ENCODE data around the gene FNDC3B.

The FNDC3B gene

DNA sequence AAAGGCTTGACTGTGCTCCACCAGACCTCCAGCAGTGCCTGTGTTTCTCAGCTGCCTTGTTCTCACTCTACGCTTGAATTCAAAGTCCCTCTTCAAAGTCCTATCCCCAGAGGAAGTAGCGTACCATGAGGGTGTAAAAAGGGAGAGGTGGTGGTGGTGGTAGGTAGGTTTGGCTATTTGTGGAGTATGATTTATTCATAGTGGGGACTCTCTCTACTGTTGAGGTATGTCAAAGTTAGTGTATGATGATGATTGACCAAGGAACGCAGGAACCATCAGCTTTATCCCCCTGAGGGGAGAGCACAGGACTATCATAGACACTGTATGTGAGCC, 271.0 kb downstream of the FNDC3B start:
- H3K27ac ChIP-seq, result no peak overlapping the region
- no peak for DNase-seq (ENCODE audit: low read depth, low spot score)

- H3K27ac ChIP-seq, result no peak overlapping the region
- no peak for DNase-seq (ENCODE audit: low read depth, low spot score)
These were observed 271.8 kb downstream of the FNDC3B start for GRCh38 chr3:172311217-172311616.

- H3K27ac ChIP-seq, result no peak overlapping the region
These were observed 272.6 kb downstream of the FNDC3B start for GRCh38 chr3:172312001-172312400.

DNA sequence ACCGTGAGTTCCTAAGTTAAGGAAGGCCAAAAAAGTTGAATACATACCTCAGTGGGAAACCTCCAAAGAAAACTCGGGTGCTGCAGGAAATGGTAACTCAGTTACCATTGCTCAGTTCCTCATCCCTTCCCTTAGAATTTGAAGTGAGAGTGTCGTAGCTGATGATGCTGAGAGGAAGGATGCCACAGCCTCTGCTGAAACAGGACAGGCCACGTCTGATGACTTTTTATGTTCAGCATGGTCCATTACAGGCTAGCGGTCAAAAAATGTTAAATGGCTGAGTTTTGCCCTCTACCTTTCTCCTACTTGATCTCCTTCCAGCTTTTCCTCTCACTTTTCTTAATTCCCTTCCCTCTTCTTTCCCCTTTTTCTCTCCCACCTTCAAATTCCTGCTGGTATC, 273.3 kb downstream of the FNDC3B start:
- no peak overlapping the region for H3K27ac ChIP-seq
- no peak for DNase-seq (ENCODE audit: low read depth, low spot score)

More at GRCh38 chr3:172312001-172312400, 272.6 kb downstream of the FNDC3B start:
- no peak for DNase-seq (ENCODE audit: low read depth, low spot score)

DNA sequence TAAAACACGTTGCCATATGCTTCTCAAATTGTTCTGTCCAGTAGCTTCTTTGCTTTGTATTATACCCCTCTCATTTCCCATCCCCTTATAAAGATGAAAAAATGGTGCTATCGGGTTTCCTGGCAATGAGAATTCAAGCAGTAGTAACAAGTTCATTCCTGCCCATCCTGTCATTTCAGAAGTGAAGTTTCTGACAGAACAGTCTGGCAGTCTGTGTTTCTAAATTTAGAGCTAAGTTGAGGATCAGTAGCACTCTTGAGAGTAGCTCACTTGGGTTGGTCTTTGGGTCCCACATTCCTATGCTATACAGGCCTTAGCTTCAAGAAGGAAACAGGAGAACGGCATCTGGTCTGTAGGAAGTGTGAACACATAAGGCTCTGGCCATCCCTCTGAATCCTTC, 274.3 kb downstream of the FNDC3B start:
- DNase-seq (ENCODE audit: low read depth, low spot score), result no peak
- H3K27ac ChIP-seq, result peak overlapping the region; percentile 39

GRCh38 chr3:172314591-172315160, 275.3 kb downstream of the FNDC3B start:
- DNase-seq (ENCODE audit: low read depth, low spot score), result no peak
- H3K27ac ChIP-seq, result peak overlapping the region; percentile 39

- peak overlapping the region; percentile 39 for H3K27ac ChIP-seq
- no peak for DNase-seq (ENCODE audit: low read depth, low spot score)
These were observed 276.2 kb downstream of the FNDC3B start for GRCh38 chr3:172315401-172316091.

GRCh38 chr3:172316758-172317157, 277.4 kb downstream of the FNDC3B start:
- DNase-seq (ENCODE audit: low read depth, low spot score), result no peak
- H3K27ac ChIP-seq, result peak overlapping the region; percentile 72

GRCh38 chr3:172317481-172317880, 278.1 kb downstream of the FNDC3B start:
- no peak for DNase-seq (ENCODE audit: low read depth, low spot score)
- peak overlapping the region; percentile 72 for H3K27ac ChIP-seq

DNA sequence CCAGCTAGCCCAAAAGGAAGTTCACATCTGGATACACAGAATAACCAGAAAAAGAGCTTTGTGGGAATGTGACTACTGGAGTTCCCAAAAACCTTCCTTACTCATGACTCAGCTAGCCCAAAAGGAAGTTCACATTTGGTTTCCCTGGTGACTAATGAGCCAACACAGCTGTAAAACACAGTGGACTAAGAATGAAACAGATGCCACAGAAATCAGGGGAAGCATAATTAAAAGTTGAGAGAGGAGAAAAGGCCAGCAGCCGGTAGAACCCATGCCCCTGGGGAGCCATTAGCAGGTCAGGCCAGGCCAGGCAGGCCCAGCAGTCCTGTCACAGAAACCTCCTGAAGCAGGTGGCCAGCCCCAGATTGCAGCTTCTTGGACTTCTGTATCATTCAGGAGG, 278.6 kb downstream of the FNDC3B start:
- H3K27ac ChIP-seq, result peak overlapping the region; percentile 72
- no peak for DNase-seq (ENCODE audit: low read depth, low spot score)

GRCh38 chr3:172319595-172319994, 280.2 kb downstream of the FNDC3B start:
- no peak overlapping the region for H3K27ac ChIP-seq
- no peak for DNase-seq (ENCODE audit: low read depth, low spot score)

DNA sequence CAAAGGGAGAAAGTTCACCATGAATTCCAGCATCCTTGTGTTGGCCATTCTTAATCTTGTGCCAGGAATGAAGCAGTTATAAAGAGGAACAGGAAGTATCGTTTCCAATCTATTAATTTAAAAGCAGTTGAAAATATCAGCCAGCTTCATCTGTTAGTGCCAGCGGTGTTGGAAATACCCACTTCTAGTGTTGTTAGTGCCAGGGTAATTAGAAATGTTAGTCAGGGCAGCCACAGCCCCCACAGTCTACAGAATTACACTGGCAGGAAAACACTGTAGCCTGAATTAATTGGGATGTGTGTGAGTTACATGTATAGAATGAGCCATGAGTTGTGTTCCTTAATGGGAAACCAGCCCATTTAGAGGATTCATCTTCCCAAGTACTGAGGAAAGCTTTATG, 281.1 kb downstream of the FNDC3B start:
- H3K27ac ChIP-seq, result no peak overlapping the region
- DNase-seq (ENCODE audit: low read depth, low spot score), result no peak

DNA sequence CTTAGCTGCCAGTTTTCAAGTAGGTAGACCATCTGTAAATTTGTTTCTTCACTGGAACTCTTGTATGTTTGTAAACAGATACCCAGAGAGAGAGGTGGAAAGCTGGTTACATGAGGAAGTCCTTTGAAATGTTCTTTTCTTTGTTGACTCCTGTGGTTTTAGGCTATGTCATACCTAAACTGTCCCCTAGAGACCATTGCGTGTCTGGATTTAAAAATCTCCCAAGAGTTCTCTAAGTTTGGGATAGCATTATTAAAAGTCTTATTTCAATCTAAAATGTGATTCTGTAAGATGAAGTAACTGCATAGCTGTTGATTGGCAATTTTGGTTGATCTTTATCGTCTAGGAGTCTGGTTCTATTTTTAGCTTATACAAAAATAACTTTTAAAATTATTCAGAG, 281.7 kb downstream of the FNDC3B start:
- no peak overlapping the region for H3K27ac ChIP-seq
- DNase-seq (ENCODE audit: low read depth, low spot score), result no peak

- peak overlapping the region; percentile 56 for H3K27ac ChIP-seq
These were observed 284.7 kb downstream of the FNDC3B start for GRCh38 chr3:172323894-172324610.

DNA sequence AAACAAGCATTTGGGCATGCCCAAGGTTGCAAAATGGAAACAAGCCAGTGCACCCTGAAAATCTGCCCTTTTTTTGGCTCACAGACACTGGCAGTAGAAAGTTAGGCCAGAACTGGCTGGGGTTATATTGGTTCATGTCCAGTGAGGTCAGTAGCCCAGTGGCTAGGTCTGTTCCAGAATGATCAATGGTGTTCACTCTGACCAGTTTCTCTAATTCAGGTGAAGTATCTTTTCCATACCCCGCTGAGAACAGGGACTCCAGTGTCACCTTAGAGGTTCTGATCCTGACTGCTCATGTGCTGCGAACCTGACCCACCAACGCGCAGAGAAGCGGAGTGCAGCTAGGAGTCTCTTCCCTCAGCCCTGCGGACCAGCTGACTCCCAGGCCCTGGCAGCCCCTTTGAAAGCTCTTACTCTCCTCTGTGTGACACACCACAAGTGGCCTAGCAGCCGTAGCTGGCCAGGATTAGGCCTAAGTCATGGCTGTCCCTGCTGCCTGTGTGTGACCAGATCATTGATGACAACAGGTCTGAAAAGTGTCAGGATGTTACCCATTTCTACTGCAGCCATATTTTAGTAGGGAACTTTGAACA, 285.3 kb downstream of the FNDC3B start:
- no peak for DNase-seq (ENCODE audit: low read depth, low spot score)
- H3K27ac ChIP-seq, result peak overlapping the region; percentile 56

More at GRCh38 chr3:172323894-172324610, 284.7 kb downstream of the FNDC3B start:
- DNase-seq (ENCODE audit: low read depth, low spot score), result no peak

GRCh38 chr3:172325461-172325860, 286.1 kb downstream of the FNDC3B start:
- no peak for DNase-seq (ENCODE audit: low read depth, low spot score)
- no peak overlapping the region for H3K27ac ChIP-seq

DNA sequence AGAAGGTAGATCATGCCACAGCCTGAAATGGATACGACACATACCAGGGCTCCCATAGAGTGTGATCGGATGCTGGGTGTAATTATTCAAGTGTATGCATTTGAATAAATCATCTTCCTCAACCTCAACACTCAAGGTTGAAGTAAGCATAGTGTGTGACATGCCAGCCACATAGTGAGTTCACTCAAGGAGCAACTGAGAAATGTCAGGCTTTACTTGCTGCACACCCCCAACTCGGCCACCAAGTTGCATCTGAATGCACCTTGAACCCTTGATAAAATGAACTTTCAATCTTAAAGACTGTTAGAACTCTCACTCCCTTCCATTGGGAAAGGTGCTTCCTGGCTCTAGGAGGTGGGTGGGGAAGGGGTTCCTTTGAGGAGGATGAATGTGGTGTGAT, 287.6 kb downstream of the FNDC3B start:
- no peak for DNase-seq (ENCODE audit: low read depth, low spot score)
- H3K27ac ChIP-seq, result no peak overlapping the region

GRCh38 chr3:172328282-172328681, 288.9 kb downstream of the FNDC3B start:
- no peak for DNase-seq (ENCODE audit: low read depth, low spot score)
- no peak overlapping the region for H3K27ac ChIP-seq

DNA sequence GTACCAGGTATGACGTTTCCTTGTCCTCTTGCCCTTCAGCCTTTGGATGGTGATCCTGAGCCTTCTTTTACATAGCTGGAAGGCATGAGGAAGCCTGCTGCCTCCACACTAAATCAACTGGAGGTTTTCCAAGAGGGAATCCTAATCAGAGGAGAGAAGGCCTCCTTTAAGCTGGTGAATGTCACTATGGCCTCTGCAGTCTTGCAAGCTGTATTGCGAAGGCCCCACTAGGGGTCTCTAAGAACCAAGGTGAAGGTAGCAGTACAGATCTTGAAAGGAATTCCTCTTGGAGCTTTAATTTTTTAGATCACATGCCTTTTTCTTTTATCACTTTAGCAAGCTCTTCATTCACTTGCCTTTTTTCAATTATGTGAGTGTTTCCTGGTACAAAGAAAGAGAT, 289.7 kb downstream of the FNDC3B start:
- DNase-seq (ENCODE audit: low read depth, low spot score), result no peak
- no peak overlapping the region for H3K27ac ChIP-seq

GRCh38 chr3:172330413-172330812, 291.0 kb downstream of the FNDC3B start:
- DNase-seq (ENCODE audit: low read depth, low spot score), result no peak
- no peak overlapping the region for H3K27ac ChIP-seq

Data from epithelial cell of prostate (primary cell).